Activated CD4-positive, alpha-beta T cell treated with anti-CD3 and anti-CD28 coated beads for 36 hours (primary cell): Measurements from ENCODE around the gene IL5RA. TPM values are rescaled to one million over a fixed set of nuclear protein-coding genes. Genes with fewer than 3 reads are reported as not detected.

Source experiments
- total RNA-seq, 2 experiments: library from RNA; stranded (reverse); gene quantifications; one replicate each; pipeline ENCODE4 v1.2.3, GENCODE V29; 2021

Gene IL5RA
- total RNA-seq, 2 experiments from 2014 or later: 0.28 to 0.30 TPM

Other genes starting within 250 kb of the IL5RA start
- gene TRNT1, start 16.6 kb upstream of the IL5RA start, total RNA-seq: 10 to 100 TPM; 51.4 to 58.2 TPM
- gene CRBN, start 69.3 kb upstream of the IL5RA start, total RNA-seq: 10 to 100 TPM; 38.4 to 42.6 TPM